ENCODE results near the gene C21orf91. TPM values are rescaled to one million over a fixed set of nuclear protein-coding genes. Genes with fewer than 3 reads are reported as not detected.

C21orf91 gene
- 9.4 and 9.5 TPM in 2 replicates for total RNA-seq

DNA sequence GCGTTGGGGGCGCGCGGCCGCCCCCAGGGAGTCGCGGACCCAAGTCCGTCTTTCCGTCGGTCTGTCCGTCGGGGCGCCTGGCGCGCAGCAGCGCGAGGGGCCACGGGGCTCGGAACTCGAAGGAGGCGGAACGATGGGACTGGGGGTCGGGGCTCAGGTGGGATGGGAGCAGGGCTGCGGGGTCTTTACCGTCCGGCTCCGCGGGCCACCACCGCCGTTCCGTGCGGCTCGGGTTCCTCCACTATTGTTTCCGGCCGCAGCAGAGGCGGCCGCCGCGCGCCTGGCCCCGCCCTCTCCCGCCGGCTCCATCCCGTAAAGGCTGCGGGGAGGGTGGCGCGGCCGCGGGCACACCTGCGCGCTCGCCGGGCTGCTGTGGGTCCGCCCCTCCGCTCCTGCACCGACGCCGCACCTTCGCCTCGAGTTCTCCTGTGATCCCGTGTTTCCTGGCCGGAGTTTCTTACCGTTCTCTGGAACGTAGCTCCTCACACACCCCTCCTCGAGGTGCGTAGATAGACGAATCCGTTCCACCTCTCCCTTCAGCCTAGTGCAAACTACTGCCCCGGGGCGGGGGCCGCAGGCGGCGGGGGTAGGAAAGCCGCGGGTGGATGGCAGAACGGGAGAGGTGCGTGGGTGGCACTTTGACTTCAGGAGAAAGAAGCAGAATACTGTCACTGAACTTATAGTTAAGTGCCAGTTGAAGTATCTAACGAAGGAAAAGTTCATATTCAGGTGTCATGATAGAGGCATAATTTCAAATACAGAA lies at the start of gene C21orf91:
Gene C21orf91 (minus strand): TSS at position 243 of the 763 bp plus-strand sequence. CDS start 1,038 bp downstream, outside the sequence.

Other genes with a start within 250 kb of the C21orf91 start
- gene BTG3, start 206.5 kb downstream of the C21orf91 start, total RNA-seq: 46.1 and 58.3 TPM in 2 replicates

Measured in uterine smooth muscle cell (primary cell).